Stimulated activated CD8-positive, alpha-beta memory T cell treated with anti-CD3 and anti-CD28 coated beads, Interleukin-7, amount 100 ng/mL, for 24 hours (primary cell): ENCODE measurements around the gene PRDX5.

Experiments
- DNase-seq: peaks from one replicate; pipeline ENCODE4 v3.0.0-alpha.2; 2020; ENCODE audit warnings: low read depth

PRDX5 gene

DNA sequence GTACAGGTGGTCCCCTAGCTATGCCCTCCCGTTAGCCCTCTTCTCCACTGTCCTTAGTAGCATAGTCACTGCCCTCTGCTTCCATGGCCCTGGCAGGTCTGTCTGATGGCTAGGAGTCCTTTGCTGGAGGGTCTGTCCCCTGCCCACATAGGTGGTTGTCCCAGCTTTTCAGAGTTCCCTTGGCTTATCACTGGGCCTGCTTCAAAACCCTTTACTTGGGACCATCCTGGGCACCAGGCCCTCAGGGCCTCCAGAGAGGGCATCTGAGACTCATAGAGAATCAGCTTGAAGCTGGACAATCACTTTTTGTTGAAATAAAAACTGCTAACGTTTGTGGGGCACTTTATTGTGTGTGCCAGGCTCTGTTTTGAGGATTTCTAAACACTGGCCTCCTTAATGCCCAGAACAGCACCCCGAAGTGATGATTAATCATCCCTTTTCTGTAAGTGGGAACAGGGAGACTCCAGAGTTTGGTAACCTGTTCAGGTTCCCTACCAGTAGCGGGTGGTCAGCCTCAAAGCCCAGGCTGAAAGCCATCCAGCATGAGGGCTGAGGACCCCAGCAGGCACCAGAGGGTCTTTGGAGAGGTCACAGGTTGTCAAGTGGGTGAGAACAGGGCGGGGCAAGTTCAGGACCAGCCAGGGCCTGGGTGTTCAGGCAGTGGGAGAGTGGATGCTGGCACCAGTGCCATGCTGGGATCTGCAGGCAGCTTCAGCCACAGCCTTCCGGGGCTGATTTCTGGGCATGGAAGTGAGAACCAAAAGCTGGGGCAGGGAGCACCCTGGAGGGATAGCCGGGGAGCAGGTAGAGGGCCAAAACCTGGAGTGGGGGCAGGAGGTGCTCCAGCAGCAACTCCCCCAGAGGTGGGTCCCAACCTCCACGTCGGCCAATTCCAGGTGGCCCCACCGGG, 27.3 kb upstream of the PRDX5 start:
- DNase-seq = no peak

DNA sequence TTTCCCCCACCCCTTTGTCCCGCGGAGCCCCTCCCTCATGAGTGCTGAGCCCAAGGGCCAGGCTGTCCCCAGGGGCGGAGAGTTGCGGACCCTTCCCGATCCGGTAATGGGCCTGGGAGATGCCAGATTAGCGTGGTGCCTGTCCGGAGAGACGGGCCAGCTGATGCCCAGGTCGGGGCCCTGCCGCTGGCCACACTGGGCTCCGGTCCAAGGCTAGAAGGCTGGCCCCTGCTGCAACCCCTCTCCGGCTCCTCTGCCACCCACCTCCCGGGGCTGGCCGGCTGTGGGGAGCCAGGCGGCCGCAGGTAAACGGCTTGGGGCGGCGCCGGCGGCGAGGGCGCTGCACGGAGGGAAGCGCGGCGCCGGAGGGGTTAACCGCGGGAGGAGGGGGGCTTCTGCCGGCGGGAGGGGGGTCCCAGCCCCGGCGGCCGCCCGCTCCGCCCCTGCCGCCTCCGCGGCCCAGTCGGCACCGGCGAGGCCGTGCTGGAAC, 26.6 kb upstream of the PRDX5 start, which contains the start of gene KCNK4:
TSS of gene KCNK4 (plus strand) at position 41 of the 490 bp plus-strand sequence. CDS start 1,717 bp downstream, outside the sequence.
- no peak for DNase-seq

DNA sequence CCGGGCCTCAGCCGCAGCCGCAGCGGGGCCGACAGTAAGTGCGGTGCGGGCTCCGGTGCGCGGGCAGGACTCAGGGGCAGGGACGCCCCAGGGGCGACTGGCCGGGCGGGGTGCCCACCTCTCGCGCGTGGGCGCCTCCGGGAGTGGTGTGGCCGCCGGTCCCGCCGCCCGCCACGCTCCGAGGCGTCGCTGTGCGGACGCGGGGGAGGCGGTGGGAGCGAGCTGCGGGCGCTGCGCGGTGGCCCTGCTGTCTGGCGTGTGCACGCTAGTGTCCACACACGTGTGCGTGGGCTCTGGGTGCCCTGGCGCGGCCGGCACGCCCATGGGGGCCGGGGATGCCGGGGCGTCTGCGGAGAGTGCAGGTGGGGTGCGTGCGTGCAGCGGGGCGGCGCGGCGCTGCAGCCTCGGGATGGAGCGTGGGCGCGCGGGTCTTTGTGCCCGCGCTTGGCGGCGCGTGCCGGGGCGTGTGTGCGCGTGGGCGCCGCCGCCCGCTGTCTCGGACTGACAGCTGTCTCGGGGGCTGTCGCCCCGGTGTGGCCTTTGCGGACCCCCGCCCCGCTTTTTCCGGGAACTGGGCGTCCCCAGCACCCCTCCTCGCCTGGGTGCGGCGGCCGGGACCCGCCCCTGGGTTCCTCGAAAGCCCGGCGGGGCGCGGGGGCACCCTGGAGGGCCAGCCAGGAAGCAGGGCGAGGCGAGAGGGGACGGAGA, 26.0 kb upstream of the PRDX5 start:
- no peak for DNase-seq

DNA sequence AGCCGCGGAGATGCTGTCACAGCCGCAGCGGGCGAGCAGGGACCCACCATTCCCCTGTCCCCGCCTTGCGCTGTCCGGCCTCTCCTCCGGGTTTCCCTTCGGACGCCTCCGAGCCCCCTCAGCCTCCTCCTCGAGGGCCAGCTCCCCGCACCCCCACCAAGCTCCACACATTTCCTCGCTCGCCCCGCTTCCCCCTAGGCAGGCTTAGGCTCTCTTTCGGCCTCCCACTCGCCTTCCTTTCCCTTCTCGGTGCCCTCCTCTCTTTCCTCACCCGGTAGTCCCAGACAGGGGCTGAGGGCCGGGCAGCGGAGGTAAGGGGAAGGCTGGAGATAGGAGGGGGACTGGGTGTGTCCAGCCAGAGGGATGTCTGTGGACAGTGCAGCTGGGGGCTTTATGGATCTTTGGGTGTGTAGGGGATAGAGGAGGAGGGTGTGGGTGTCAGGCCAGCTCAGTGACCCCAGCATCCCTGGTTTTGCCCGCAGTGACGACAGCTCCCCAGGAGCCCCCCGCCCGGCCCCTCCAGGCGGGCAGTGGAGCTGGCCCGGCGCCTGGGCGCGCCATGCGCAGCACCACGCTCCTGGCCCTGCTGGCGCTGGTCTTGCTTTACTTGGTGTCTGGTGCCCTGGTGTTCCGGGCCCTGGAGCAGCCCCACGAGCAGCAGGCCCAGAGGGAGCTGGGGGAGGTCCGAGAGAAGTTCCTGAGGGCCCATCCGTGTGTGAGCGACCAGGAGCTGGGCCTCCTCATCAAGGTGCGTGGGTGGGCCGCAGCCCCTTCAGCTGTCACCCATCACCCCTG, 25.3 kb upstream of the PRDX5 start:
- no peak for DNase-seq

DNA sequence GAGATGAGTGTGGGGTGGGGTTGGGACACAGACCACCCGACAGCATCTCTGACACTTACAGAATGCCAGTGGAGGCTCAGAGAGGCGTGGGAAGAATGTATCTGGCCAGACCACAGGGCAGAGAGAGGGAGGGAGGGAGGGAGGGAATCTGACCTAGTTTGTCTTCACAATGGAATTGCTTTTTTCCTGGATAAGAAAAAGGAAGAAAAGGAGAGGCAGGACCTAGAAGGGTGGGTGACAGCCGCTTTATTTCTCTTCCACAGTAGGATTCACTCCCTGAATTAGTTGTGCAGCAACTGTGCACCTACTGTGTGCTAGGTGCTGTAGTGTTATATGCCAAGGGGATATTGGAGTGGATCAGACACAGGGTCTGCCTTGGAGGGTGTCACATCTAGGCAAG, 23.1 kb upstream of the PRDX5 start:
- DNase-seq = no peak

DNA sequence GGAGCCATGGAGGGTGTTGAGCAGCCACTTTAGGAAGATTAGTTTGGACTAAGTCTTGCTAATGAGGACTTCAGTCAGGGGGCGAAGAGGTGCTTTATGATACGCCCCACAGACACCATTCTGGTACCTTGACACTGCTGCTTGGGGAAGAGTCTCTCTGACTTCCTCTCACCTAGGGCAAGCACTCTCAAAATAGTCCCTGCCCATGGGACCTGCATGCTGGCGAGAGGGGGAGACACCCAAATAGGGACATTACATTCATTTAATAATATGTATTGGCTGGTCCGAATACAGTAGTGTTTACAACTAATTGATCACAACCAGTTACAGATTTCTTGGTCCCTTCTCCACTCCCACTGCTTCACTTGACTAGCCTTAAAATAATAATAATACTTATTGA, 22.2 kb upstream of the PRDX5 start:
- DNase-seq = no peak

DNA sequence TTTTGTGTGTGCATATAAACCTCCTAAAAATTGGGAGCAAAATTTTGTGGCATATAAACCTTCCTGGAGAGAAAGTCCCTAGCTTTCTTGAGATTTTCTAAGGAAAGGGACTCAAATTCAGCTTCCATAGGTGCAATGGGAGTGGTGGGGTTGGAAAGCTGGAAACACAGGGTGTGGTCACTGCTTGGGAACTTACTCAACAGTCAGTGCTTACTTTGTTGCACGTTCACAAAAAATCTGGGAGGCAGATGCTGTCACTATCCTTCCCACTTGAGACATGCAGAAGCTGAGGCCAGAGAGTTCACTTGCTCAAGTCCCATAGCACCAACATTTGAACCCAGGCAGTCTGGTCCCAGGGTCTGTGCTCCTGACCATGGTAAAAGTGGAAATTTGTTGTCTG, 21.7 kb upstream of the PRDX5 start:
- DNase-seq = no peak

DNA sequence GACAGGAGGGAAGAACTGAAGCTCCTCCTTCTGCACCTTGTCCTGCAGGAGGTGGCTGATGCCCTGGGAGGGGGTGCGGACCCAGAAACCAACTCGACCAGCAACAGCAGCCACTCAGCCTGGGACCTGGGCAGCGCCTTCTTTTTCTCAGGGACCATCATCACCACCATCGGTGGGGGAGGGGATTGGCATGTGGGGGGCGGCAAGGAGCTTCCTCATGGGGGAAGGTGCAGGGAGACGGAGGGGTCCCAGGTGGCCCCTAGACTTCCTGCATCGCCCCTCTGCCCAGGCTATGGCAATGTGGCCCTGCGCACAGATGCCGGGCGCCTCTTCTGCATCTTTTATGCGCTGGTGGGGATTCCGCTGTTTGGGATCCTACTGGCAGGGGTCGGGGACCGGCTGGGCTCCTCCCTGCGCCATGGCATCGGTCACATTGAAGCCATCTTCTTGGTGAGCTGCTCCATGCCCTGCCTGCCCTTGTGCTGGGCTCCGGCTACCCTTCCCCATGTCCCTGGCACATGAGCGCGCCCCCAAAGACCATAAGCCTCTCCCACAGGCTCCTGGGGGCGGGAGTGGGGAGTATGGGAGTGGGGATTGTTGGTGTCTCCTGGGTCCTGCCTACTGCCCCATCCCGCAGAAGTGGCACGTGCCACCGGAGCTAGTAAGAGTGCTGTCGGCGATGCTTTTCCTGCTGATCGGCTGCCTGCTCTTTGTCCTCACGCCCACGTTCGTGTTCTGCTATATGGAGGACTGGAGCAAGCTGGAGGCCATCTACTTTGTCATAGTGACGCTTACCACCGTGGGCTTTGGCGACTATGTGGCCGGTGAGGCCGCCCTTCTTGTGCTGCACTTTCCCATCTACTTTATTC, 20.9 kb upstream of the PRDX5 start:
- no peak for DNase-seq

DNA sequence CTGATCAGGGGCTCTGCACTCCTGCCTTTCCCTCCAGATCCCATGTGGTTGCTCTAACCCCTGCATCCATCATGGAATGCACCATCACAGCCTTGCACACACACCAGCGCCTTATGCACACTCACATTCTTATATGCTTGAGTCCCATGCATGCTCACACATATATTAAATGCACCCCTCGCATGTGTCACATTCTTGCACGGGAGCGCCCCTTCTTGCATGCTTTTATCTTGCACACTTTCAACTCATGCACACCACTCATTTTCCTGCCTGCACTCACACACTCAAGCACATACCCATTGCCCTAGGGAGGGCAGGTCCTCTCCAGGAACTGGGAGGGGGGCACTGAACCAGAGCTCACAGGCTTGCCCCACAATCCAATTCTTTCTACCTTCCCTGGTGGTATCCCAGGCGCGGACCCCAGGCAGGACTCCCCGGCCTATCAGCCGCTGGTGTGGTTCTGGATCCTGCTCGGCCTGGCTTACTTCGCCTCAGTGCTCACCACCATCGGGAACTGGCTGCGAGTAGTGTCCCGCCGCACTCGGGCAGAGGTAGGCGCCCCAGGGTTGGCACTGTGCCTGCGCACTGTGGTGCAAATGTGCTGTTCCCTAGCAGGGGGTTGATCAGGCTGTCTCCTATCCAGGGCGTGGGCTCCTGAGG, 20.1 kb upstream of the PRDX5 start:
- DNase-seq = no peak

DNA sequence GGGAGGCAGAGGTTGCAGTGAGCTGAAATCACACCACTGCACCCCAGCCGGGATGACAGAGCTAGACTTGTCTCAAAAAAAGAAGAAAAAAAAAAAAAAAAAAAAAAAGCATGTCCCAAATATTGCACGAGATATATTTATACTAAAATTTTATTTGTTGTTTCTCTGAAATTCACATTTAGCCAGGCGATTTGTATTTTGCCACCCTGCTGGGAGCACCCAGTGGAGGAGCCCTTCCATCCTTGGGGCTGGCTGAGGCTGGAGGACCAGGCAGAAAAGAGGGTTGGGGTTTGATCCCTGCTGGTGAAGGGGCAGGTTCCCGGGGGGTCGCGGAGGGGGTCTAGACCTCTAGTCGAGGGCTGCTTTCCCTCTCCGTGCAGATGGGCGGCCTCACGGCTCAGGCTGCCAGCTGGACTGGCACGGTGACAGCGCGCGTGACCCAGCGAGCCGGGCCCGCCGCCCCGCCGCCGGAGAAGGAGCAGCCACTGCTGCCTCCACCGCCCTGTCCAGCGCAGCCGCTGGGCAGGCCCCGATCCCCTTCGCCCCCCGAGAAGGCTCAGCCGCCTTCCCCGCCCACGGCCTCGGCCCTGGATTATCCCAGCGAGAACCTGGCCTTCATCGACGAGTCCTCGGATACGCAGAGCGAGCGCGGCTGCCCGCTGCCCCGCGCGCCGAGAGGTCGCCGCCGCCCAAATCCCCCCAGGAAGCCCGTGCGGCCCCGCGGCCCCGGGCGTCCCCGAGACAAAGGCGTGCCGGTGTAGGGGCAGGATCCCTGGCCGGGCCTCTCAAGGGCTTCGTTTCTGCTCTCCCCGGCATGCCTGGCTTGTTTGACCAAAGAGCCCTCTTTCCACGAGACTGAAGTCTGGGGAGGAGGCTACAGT, 18.7 kb upstream of the PRDX5 start:
- DNase-seq = no peak

DNA sequence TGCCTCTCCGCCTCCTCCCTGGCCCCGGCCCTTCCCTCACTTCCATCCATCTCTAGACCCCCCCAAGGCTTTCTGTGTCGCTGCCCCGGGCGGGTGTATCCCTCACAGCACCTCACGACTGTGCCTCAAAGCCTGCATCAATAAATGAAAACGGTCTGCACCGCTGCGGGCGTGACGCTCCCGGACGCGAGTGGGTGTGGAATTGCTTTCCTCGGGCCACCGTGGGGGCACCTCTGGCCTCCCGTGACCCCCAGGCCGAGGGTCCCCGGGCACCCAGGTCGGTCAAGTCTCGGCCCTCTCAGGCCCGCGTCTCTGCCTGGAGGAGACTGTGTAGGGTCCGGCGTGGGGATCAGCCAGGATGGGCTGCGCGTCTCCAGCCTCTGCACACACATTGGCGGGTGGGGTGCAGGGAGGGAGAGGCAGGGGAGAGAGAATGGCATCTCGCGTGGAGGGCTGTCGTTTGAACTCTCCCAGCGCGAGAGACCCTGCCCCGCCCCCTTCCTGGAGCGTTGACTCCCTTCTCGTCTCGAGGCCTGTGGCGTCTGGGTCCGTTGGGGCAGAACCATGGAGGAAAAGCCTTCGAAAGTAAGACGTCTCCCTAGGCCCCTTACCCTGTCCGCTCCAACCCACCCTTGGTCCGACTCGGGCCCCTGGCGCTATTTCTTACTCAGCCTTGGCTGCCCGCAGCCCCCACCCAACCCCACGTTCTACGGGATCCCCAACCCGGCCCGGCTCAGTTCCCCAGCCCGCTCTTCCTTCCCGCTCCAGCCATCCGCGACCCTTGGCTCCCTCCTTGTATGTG, 17.9 kb upstream of the PRDX5 start, which contains the start of gene CATSPERZ:
TSS of gene CATSPERZ (plus strand) at position 512 of the 802 bp plus-strand sequence. CDS start at position 565, 53 bp downstream.
- DNase-seq = no peak

DNA sequence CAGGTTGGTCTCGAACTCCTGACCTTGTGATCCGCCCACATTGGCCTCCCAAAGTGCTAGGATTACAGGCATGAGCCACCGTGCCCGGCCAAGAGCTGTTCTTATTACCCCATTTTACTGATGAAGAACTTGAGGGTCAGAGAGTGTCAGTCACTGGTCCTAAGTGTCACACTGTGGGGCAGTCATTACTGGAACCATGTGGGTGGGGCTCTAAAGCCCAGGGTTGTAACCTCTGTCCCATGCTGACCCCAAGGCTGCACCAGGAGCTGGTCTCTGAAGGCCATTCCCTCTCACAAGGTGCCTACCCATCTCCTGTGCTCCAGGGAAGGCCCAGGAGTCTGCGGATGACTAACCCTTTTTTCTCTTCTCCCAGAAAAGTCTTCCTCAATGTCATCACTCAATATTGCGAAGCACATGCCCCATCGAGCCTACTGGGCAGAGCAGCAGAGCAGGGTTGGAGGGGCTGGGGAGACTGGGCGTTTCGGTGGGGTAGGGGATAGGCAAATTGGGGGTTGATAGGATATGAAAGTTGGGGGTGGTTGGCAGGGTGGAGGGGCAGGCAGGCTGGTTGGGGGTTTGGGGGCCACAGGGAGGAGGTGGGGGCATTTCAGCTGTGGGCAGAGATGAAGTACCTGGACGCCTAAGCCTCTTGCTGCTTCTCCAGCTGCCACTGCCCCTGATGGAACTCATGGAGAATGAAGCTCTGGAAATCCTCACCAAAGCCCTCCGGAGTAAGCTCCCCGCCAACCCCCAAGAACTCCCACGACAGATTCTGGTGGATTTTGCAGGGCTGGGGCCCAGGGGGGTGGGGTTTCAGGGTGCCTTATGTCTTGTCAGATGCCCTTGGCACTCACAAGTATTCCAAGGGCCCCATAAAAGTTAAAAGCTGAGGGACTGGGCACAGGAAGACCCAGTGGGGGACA, 14.6 kb upstream of the PRDX5 start:
- no peak for DNase-seq

DNA sequence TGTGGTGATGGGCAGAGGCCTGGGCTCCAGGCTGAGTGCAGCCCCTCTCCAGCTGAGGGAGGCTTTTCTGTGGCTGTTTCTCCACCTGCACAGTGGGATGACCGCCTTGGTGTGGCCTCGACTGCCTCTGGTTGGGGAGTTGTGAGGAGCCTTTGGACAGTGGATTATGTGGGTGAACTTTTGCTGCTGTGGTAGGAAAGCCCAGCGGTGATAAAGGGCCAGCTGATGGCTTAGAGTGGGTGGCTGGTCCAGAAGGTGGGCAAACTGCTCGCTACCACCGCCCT, 13.9 kb upstream of the PRDX5 start:
- no peak for DNase-seq

DNA sequence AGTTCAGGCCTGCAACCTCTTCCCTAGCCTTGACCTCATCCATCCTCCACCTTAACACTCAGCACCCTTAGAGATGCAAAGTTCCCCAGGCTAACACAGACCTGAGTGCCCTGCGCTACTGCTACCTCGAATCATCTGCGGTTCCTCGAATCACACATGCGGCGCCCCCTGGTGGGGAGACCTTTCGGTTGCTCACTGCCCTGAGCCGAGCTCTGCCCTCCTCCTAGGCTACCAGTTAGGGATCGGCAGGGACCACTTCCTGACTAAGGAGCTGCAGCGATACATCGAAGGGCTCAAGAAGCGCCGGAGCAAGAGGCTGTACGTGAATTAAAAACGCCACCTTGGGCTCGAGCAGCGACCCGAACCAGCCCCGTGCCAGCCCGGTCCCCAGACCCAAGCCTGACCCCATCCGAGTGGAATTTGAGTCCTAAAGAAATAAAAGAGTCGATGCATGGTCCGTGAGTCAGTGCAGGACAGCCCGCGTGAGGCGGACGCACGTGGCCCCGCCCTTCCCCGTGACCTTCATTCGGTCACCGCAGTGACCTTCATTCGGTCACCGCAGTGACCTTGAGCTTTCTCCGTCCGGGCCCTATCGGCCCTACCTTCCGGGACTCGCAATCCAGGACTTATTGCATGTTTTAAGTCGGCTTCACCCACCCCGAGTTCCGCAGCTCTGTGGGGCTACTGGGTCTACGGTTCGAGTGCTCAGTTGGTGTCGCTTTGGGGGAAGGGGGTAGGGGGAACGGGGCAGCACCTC, 13.4 kb upstream of the PRDX5 start:
- DNase-seq = peak; percentile 96

DNA sequence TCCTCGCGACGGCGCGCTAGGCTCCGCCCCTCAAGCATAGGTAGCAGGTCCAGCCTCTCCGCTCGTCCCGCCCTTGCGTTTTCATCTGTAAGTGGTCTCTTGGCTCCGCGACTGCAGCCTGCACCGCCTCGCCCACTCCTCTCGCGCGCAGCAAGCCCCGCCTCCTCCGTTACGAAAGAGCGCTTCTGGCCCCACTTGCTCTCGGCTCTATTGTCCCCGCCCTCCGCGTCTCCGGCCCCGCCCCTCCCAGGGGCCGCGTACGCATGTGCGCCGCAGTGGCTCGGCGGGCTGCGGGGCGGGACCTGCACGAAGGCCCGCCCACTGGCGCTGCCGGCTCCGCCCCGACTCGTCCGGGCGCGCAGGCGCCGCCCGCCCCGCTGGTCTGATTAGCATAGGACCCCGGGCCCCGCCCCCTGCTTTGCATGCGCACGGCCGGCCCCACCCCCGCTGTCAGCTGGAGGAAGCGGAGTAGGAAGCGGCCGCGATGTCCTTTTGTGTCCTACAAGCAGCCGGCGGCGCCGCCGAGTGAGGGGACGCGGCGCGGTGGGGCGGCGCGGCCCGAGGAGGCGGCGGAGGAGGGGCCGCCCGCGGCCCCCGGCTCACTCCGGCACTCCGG, 12.7 kb upstream of the PRDX5 start, which contains the start of gene ESRRA:
TSS of gene ESRRA (plus strand) at position 450 of the 616 bp plus-strand sequence. CDS start 1,656 bp downstream, outside the sequence.
- peak; percentile 99 for DNase-seq
